ENCODE data around the gene GNAL.

Gene GNAL

GRCh38 chr18:11872479-11873136 lies 183.5 kb downstream of the GNAL start:
- Histone ChIP-seq H3K4me1 (ENCODE audit: control insufficient read depth, low read depth, low read length) (no peaks in the 10 kb centered on the region), H3K9ac (ENCODE audit: low read length) (no peak overlapping the region)

GRCh38 chr18:11873670-11874340 lies 184.7 kb downstream of the GNAL start:
- H3K4me1 ChIP-seq (ENCODE audit: control insufficient read depth, low read depth, low read length) = no peaks in the 10 kb centered on the region
- no peaks in the 10 kb centered on the region for H3K9me3 ChIP-seq (ENCODE audit: control insufficient read depth, low read depth, low read length)
- H3K4me3 ChIP-seq (ENCODE audit: low read length) = no peak overlapping the region
- no peaks in the 10 kb centered on the region for H3K27me3 ChIP-seq (ENCODE audit: control insufficient read depth, insufficient read depth, low read length)
- no peaks in the 10 kb centered on the region for H3K36me3 ChIP-seq (ENCODE audit: control insufficient read depth, low read depth, low read length)
- H3K27ac ChIP-seq (ENCODE audit: low read length) = no peak overlapping the region
- H3K9ac ChIP-seq (ENCODE audit: low read length) = no peak overlapping the region

More at GRCh38 chr18:11872479-11873136, 183.5 kb downstream of the GNAL start:
- no peak overlapping the region for H3K4me3 ChIP-seq (ENCODE audit: low read length)
- H3K27me3 ChIP-seq (ENCODE audit: control insufficient read depth, insufficient read depth, low read length) = no peaks in the 10 kb centered on the region
- H3K9me3 ChIP-seq (ENCODE audit: control insufficient read depth, low read depth, low read length) = no peaks in the 10 kb centered on the region
- H3K36me3 ChIP-seq (ENCODE audit: control insufficient read depth, low read depth, low read length) = no peaks in the 10 kb centered on the region
- H3K27ac ChIP-seq (ENCODE audit: low read length) = no peak overlapping the region

- no peaks in the 10 kb centered on the region for H3K4me1 ChIP-seq (ENCODE audit: control insufficient read depth, low read depth, low read length)
- H3K9me3 ChIP-seq (ENCODE audit: control insufficient read depth, low read depth, low read length) = no peaks in the 10 kb centered on the region
- H3K9ac ChIP-seq (ENCODE audit: low read length) = no peak overlapping the region
- H3K27me3 ChIP-seq (ENCODE audit: control insufficient read depth, insufficient read depth, low read length) = no peaks in the 10 kb centered on the region
- no peak overlapping the region for H3K27ac ChIP-seq (ENCODE audit: low read length)
- no peaks in the 10 kb centered on the region for H3K36me3 ChIP-seq (ENCODE audit: control insufficient read depth, low read depth, low read length)
- H3K4me3 ChIP-seq (ENCODE audit: low read length) = no peak overlapping the region
Observed at GRCh38 chr18:11874676-11875075, 185.6 kb downstream of the GNAL start.

- Histone ChIP-seq H3K4me1 (ENCODE audit: control insufficient read depth, low read depth, low read length) (no peaks in the 10 kb centered on the region), H3K27ac (ENCODE audit: low read length) (no peak overlapping the region), H3K36me3 (ENCODE audit: control insufficient read depth, low read depth, low read length) (peaks cover 7% of the 10 kb centered on the region), H3K9ac (ENCODE audit: low read length) (no peak overlapping the region), H3K9me3 (ENCODE audit: control insufficient read depth, low read depth, low read length) (no peaks in the 10 kb centered on the region), H3K27me3 (ENCODE audit: control insufficient read depth, insufficient read depth, low read length) (no peaks in the 10 kb centered on the region), H3K4me3 (ENCODE audit: low read length) (no peak overlapping the region)
Observed at GRCh38 chr18:11877497-11878135, 188.6 kb downstream of the GNAL start.

- H3K9ac ChIP-seq (ENCODE audit: low read length) = no peak overlapping the region
Observed at GRCh38 chr18:11880586-11881304, 191.7 kb downstream of the GNAL start.

GRCh38 chr18:11882636-11883035 lies 193.6 kb downstream of the GNAL start:
- Histone ChIP-seq H3K36me3 (ENCODE audit: control insufficient read depth, low read depth, low read length) (peaks cover 18% of the 10 kb centered on the region), H3K9me3 (ENCODE audit: control insufficient read depth, low read depth, low read length) (no peaks in the 10 kb centered on the region), H3K4me1 (ENCODE audit: control insufficient read depth, low read depth, low read length) (no peaks in the 10 kb centered on the region), H3K9ac (ENCODE audit: low read length) (no peak overlapping the region), H3K27ac (ENCODE audit: low read length) (no peak overlapping the region), H3K4me3 (ENCODE audit: low read length) (no peak overlapping the region), H3K27me3 (ENCODE audit: control insufficient read depth, insufficient read depth, low read length) (no peaks in the 10 kb centered on the region)

More at GRCh38 chr18:11880586-11881304, 191.7 kb downstream of the GNAL start:
- no peak overlapping the region for H3K4me3 ChIP-seq (ENCODE audit: low read length)
- H3K27ac ChIP-seq (ENCODE audit: low read length) = no peak overlapping the region
- no peaks in the 10 kb centered on the region for H3K4me1 ChIP-seq (ENCODE audit: control insufficient read depth, low read depth, low read length)
- H3K36me3 ChIP-seq (ENCODE audit: control insufficient read depth, low read depth, low read length) = peaks cover 18% of the 10 kb centered on the region
- H3K27me3 ChIP-seq (ENCODE audit: control insufficient read depth, insufficient read depth, low read length) = no peaks in the 10 kb centered on the region
- H3K9me3 ChIP-seq (ENCODE audit: control insufficient read depth, low read depth, low read length) = no peaks in the 10 kb centered on the region

- Histone ChIP-seq H3K36me3 (ENCODE audit: control insufficient read depth, low read depth, low read length) (peaks cover 18% of the 10 kb centered on the region), H3K9me3 (ENCODE audit: control insufficient read depth, low read depth, low read length) (no peaks in the 10 kb centered on the region), H3K9ac (ENCODE audit: low read length) (no peak overlapping the region), H3K27ac (ENCODE audit: low read length) (no peak overlapping the region), H3K4me1 (ENCODE audit: control insufficient read depth, low read depth, low read length) (no peaks in the 10 kb centered on the region), H3K4me3 (ENCODE audit: low read length) (no peak overlapping the region), H3K27me3 (ENCODE audit: control insufficient read depth, insufficient read depth, low read length) (no peaks in the 10 kb centered on the region)
Observed at GRCh38 chr18:11883153-11883552, 194.1 kb downstream of the GNAL start.

- Histone ChIP-seq H3K27me3 (ENCODE audit: control insufficient read depth, insufficient read depth, low read length) (no peaks in the 10 kb centered on the region), H3K27ac (ENCODE audit: low read length) (no peak overlapping the region), H3K4me3 (ENCODE audit: low read length) (no peak overlapping the region), H3K4me1 (ENCODE audit: control insufficient read depth, low read depth, low read length) (no peaks in the 10 kb centered on the region), H3K9me3 (ENCODE audit: control insufficient read depth, low read depth, low read length) (no peaks in the 10 kb centered on the region), H3K36me3 (ENCODE audit: control insufficient read depth, low read depth, low read length) (peaks cover 18% of the 10 kb centered on the region), H3K9ac (ENCODE audit: low read length) (no peak overlapping the region)
Observed at GRCh38 chr18:11884396-11885030, 195.4 kb downstream of the GNAL start.

GRCh38 chr18:11885278-11885947 lies 196.3 kb downstream of the GNAL start:
- Histone ChIP-seq H3K36me3 (ENCODE audit: control insufficient read depth, low read depth, low read length) (peaks cover 18% of the 10 kb centered on the region), H3K9me3 (ENCODE audit: control insufficient read depth, low read depth, low read length) (no peaks in the 10 kb centered on the region), H3K4me1 (ENCODE audit: control insufficient read depth, low read depth, low read length) (no peaks in the 10 kb centered on the region), H3K9ac (ENCODE audit: low read length) (no peak overlapping the region), H3K27ac (ENCODE audit: low read length) (no peak overlapping the region), H3K4me3 (ENCODE audit: low read length) (no peak overlapping the region), H3K27me3 (ENCODE audit: control insufficient read depth, insufficient read depth, low read length) (no peaks in the 10 kb centered on the region)

GRCh38 chr18:11886577-11887110 lies 197.6 kb downstream of the GNAL start:
- Histone ChIP-seq H3K27ac (ENCODE audit: low read length) (no peak overlapping the region), H3K27me3 (ENCODE audit: control insufficient read depth, insufficient read depth, low read length) (no peaks in the 10 kb centered on the region), H3K4me3 (ENCODE audit: low read length) (no peak overlapping the region), H3K9me3 (ENCODE audit: control insufficient read depth, low read depth, low read length) (no peaks in the 10 kb centered on the region), H3K36me3 (ENCODE audit: control insufficient read depth, low read depth, low read length) (peaks cover 13% of the 10 kb centered on the region), H3K9ac (ENCODE audit: low read length) (no peak overlapping the region), H3K4me1 (ENCODE audit: control insufficient read depth, low read depth, low read length) (no peaks in the 10 kb centered on the region)

All from iPS-18a (cell line).